ENCODE results near the gene GLYR1. TPM values are rescaled to one million over a fixed set of nuclear protein-coding genes. Genes with fewer than 3 reads are reported as not detected.
A peak's percentile ranks its signal among the peaks of the same experiment; 100 is the strongest.

The GLYR1 gene
- total RNA-seq, 1 donor from 2014 or later: 105 TPM

DNA sequence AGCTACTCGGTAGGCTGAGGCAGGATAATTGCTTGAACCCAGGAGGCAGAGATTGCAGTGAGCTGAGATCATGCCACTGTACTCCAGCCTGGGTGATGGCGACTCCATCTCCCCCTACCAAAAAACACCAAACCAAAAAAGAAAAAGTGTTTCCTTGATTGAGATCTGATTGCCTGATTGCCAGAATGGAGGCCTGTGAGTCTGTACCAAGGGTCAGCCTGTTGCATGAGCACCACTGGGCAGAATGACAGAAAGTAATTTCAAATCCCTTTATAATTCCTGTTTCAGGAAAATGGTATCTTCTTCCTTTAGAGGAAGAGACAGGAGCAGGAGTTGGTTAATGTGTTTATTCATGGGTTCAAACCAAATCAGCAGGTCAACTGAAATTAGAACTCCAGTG, 8.7 kb upstream of the GLYR1 start:
- no peaks in the 10 kb centered on the region for H3K4me1 Mint-ChIP-seq
- TF ChIP-seq, protein P1, sequence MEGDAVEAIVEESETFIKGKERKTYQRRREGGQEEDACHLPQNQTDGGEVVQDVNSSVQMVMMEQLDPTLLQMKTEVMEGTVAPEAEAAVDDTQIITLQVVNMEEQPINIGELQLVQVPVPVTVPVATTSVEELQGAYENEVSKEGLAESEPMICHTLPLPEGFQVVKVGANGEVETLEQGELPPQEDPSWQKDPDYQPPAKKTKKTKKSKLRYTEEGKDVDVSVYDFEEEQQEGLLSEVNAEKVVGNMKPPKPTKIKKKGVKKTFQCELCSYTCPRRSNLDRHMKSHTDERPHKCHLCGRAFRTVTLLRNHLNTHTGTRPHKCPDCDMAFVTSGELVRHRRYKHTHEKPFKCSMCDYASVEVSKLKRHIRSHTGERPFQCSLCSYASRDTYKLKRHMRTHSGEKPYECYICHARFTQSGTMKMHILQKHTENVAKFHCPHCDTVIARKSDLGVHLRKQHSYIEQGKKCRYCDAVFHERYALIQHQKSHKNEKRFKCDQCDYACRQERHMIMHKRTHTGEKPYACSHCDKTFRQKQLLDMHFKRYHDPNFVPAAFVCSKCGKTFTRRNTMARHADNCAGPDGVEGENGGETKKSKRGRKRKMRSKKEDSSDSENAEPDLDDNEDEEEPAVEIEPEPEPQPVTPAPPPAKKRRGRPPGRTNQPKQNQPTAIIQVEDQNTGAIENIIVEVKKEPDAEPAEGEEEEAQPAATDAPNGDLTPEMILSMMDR (IDR thresholded peaks at IDR 0.05; ENCODE audit: unreplicated experiment): no peak
- H3K27ac Mint-ChIP-seq: no peak overlapping the region
- DNase-seq (ENCODE audit: low spot score in 2 of 2, unreplicated experiment in 2 of 2): no peak
- H3K27me3 Mint-ChIP-seq (ENCODE audit: low read depth): no peaks in the 10 kb centered on the region
- H3K9me3 Mint-ChIP-seq: no peaks in the 10 kb centered on the region
- H3K4me3 Mint-ChIP-seq: no peak overlapping the region
- peaks cover 27% of the 10 kb centered on the region for H3K36me3 Mint-ChIP-seq

DNA sequence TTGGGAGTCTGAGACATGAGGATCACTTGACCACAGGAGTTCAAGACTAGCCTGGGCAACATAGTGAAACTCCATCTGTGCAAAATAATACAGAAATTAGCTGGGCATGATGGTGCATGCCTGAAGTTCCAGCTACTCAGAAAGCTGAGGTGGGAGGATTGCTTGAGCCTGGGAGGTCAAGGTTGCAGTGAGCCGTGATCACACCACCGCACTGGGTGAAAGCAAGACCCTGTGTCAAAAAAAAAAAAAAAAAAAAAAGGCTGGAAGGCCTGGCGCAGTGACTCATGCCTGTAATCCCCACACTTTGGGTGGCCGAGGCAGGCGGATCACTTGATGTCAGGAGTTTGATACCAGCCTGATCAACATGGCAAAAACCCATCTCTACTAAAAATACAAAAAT, 8.3 kb upstream of the GLYR1 start:
- Mint-ChIP-seq H3K4me1 (peaks cover 2% of the 10 kb centered on the region), H3K9me3 (no peaks in the 10 kb centered on the region), H3K27me3 (ENCODE audit: low read depth) (no peaks in the 10 kb centered on the region), H3K36me3 (peaks cover 25% of the 10 kb centered on the region), H3K27ac (no peak overlapping the region), H3K4me3 (no peak overlapping the region)
- TF ChIP-seq, protein P1 (IDR thresholded peaks at IDR 0.05; ENCODE audit: unreplicated experiment): no peak
- no peak for DNase-seq (ENCODE audit: low spot score in 2 of 2, unreplicated experiment in 2 of 2)

DNA sequence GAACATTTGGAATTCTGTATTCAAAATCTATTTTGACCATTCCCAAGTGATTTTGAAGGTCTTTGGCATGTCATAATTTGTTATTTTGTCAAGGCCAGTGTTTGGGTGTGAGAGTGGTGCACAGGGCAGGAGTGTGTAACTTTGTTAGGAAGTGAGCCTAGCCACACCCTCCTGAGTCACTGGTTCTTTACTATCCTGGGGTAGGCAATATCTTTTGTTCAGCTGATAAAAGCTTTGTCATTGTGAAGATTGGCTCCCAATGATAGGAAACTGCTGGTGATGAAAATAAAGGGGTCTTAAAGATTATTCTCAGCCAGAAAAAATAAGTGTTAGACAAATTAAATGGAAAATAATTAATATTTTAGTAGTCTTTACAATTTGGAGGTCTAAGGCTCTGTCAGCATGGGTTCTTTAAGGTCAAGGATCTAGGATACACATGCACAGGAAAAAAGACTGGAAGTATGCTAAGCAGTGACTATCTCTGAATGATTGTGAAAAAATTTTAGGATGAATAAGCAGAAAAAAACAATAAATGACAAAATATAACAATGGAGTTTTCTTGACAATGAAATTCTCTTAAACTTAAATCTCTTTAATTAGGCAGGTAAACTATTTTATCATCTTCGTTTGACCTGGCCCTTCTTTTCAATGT, 5.3 kb upstream of the GLYR1 start:
- TF ChIP-seq, protein P1 (IDR thresholded peaks at IDR 0.05; ENCODE audit: unreplicated experiment): no peak
- Mint-ChIP-seq H3K9me3 (no peaks in the 10 kb centered on the region), H3K4me3 (no peak overlapping the region), H3K4me1 (peaks cover 22% of the 10 kb centered on the region), H3K27ac (no peak overlapping the region), H3K27me3 (ENCODE audit: low read depth) (no peaks in the 10 kb centered on the region), H3K36me3 (peaks cover 11% of the 10 kb centered on the region)
- DNase-seq (ENCODE audit: low spot score in 2 of 2, unreplicated experiment in 2 of 2): no peak

DNA sequence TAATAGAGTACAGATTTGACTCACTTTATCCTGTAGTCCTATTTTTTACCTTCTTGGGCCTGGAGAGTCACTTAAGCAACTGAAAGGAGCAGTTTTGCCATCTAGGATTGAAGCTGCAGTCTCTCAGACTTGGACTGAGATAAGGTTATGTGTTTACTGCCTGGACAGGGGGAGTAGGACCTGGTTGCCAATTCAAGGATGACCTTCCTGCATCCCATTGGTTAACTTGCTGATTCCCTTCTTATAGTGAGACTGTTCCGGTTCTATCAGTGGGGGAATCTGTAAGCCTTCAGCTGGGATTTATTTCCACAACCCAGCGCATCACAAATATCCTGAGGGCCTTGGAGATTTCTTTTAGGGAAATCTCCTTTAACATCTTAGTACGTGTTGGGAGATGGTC, 3.1 kb upstream of the GLYR1 start:
- H3K4me3 Mint-ChIP-seq: peak overlapping the region; percentile 35
- no peaks in the 10 kb centered on the region for H3K9me3 Mint-ChIP-seq
- peaks cover 35% of the 10 kb centered on the region for H3K4me1 Mint-ChIP-seq
- no peak overlapping the region for H3K27ac Mint-ChIP-seq
- TF ChIP-seq, protein P1 (IDR thresholded peaks at IDR 0.05; ENCODE audit: unreplicated experiment): no peak
- H3K27me3 Mint-ChIP-seq (ENCODE audit: low read depth): no peaks in the 10 kb centered on the region
- no peak for DNase-seq (ENCODE audit: low spot score in 2 of 2, unreplicated experiment in 2 of 2)
- peaks cover 8% of the 10 kb centered on the region for H3K36me3 Mint-ChIP-seq

DNA sequence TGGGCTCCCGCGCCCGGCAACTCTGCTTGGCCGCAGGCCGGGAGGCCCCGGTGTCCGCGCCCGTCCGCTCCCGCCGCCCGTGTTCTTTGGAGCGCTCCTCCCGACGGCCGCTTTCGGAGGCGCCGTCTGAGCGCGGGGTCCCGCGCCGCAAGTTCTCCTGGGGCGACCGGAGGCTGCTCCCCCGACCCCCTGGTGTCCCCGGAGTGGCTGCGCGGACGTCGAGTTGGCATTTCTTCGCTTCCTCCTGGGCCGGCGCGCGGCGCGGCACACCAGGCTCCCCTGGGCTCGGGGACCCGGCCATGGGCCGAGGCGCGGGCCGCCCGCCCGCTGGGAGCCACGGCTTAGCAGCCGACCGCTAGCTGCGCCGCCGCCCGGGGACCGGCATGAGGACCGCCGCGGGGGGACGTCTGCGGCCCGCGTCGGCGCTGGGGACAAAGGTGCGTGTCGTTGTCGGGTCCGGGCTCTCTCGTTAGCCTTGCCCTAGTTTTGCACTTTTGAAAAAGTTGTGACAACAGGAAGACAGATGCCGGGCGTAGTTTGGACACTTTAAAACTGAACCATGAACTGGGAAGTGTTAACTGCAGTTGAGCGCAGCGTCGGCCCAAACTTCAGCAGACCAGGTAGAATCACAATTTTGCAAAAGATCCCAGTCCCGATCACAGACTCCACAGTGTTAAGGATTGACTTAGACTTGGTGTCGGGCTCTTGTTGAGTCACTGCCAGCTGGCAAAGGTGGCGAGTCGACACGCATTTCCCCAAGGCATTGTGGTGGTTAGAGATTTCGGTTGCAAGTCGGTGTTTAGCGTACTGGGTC, 893 bp upstream of the GLYR1 start:
- H3K4me1 Mint-ChIP-seq: peaks cover 35% of the 10 kb centered on the region
- peaks cover 6% of the 10 kb centered on the region for H3K36me3 Mint-ChIP-seq
- no peaks in the 10 kb centered on the region for H3K27me3 Mint-ChIP-seq (ENCODE audit: low read depth)
- peak overlapping the region; percentile 83 for H3K4me3 Mint-ChIP-seq
- H3K27ac Mint-ChIP-seq: peak overlapping the region; percentile 87
- no peaks in the 10 kb centered on the region for H3K9me3 Mint-ChIP-seq
- DNase-seq (ENCODE audit: low spot score in 2 of 2, unreplicated experiment in 2 of 2): peak; percentile 26 to 63
- TF ChIP-seq, protein P1 (IDR thresholded peaks at IDR 0.05; ENCODE audit: unreplicated experiment): no peak

Measured in mesothelial cell of epicardium (in vitro differentiated cells).